ENCODE measurements around the gene MPZL1. TPM values are rescaled to one million over a fixed set of nuclear protein-coding genes. Genes with fewer than 3 reads are reported as not detected.

The MPZL1 gene
- total and polyA plus RNA-seq, 4 donors = 11.3 to 26.1 (median 16.8) TPM

GRCh38 chr1:167672831-167673230 lies 49.0 kb upstream of the MPZL1 start:
- Histone ChIP-seq H3K4me3 (ENCODE audit: low read depth in 1 of 3, low read length in 3 of 3) (no peak overlapping the region), H3K27ac (ENCODE audit: low read depth in 1 of 2, low read length in 2 of 2) (no peak overlapping the region), H3K9me3 (ENCODE audit: control insufficient read depth in 4 of 4, low read length in 3 of 4) (no peaks in the 10 kb centered on the region), H3K36me3 (ENCODE audit: control insufficient read depth in 4 of 4, insufficient read depth in 3 of 4, low read depth in 1 of 4, low read length in 3 of 4) (no peaks in the 10 kb centered on the region), H3K27me3 (ENCODE audit: control insufficient read depth in 4 of 4, insufficient read depth in 4 of 4, low read length in 3 of 4) (no peaks in the 10 kb centered on the region), H3K4me1 (ENCODE audit: control insufficient read depth in 4 of 4, insufficient read depth in 4 of 4, low read length in 3 of 4) (no peaks in the 10 kb centered on the region), H3K9ac (ENCODE audit: low read depth in 1 of 2, low read length in 2 of 2) (no peak overlapping the region)
- TF ChIP-seq FOXA1 (IDR thresholded peaks at IDR 0.05) (no peak), RXRA (IDR thresholded peaks at IDR 0.05) (no peak), FOXA2 (IDR thresholded peaks at IDR 0.05) (no peak), NR2F2 (IDR thresholded peaks at IDR 0.05) (no peak), ATF3 (IDR thresholded peaks at IDR 0.05) (no peak), HNF4G (IDR thresholded peaks at IDR 0.05) (no peak), TAF1 (conservative IDR thresholded peaks at IDR 0.05) (no peak), MAX (IDR thresholded peaks at IDR 0.05) (no peak), HNF4A (conservative IDR thresholded peaks at IDR 0.05) (no peak), REST (IDR thresholded peaks at IDR 0.05) (no peak)
- WGBS = 82% methylated on average over 4 of the region's 4 CpGs
- no peak for DNase-seq (ENCODE audit: low spot score)

- Histone ChIP-seq H3K4me3 (ENCODE audit: low read depth in 1 of 3, low read length in 3 of 3) (no peak overlapping the region), H3K4me1 (ENCODE audit: control insufficient read depth in 4 of 4, insufficient read depth in 4 of 4, low read length in 3 of 4) (no peaks in the 10 kb centered on the region), H3K36me3 (ENCODE audit: control insufficient read depth in 4 of 4, insufficient read depth in 3 of 4, low read depth in 1 of 4, low read length in 3 of 4) (no peaks in the 10 kb centered on the region), H3K9ac (ENCODE audit: low read depth in 1 of 2, low read length in 2 of 2) (no peak overlapping the region), H3K27ac (ENCODE audit: low read depth in 1 of 2, low read length in 2 of 2) (no peak overlapping the region), H3K9me3 (ENCODE audit: control insufficient read depth in 4 of 4, low read length in 3 of 4) (no peaks in the 10 kb centered on the region), H3K27me3 (ENCODE audit: control insufficient read depth in 4 of 4, insufficient read depth in 4 of 4, low read length in 3 of 4) (no peaks in the 10 kb centered on the region)
- DNase-seq (ENCODE audit: low spot score) = no peak
- WGBS = 87% methylated on average over 4 of the region's 4 CpGs
- no peak for TF ChIP-seq HNF4A (conservative IDR thresholded peaks at IDR 0.05)
- TF ChIP-seq FOXA1 (IDR thresholded peaks at IDR 0.05) = no peak
- no peak for TF ChIP-seq REST (IDR thresholded peaks at IDR 0.05)
- no peak for TF ChIP-seq MAX (IDR thresholded peaks at IDR 0.05)
- TF ChIP-seq ATF3 (IDR thresholded peaks at IDR 0.05) = no peak
- no peak for TF ChIP-seq CTCF (IDR thresholded peaks at IDR 0.05; ENCODE audit: low read depth, low read length, missing input control)
- no peak for TF ChIP-seq SP1 (IDR thresholded peaks at IDR 0.05)
- TF ChIP-seq ZBTB33 (IDR thresholded peaks at IDR 0.05) = no peak
- no peak for TF ChIP-seq YY1 (IDR thresholded peaks at IDR 0.05)
- no peak for TF ChIP-seq EGR1 (IDR thresholded peaks at IDR 0.05; ENCODE audit: low read depth in 2 of 2)
Observed at GRCh38 chr1:167673265-167673664, 48.5 kb upstream of the MPZL1 start.

All from liver (tissue), 9 donors.